Retinal pigment epithelial cell (primary cell): ENCODE results near the gene RCE1.
A peak's percentile ranks its signal among the peaks of the same experiment; 100 is the strongest.
"Not testable (repeated sequence)": the region's sequence is repeated elsewhere in the genome, so short reads cannot be mapped to it uniquely, and the experiment has no call there.

Source experiments
- DNase-seq: peaks from one replicate; pipeline ENCODE4 v3.0.0-alpha.2; 2010; ENCODE audit warnings: low read depth
- H3K4me3 ChIP-seq: 2 replicates; pipeline ENCODE4 v1.5.1; 2011; ENCODE audit warnings: mild to moderate bottlenecking, low read length, control low read depth, moderate library complexity
- TF ChIP-seq, protein P1 (sequence below): conservative IDR thresholded peaks from 2 replicates; pipeline ENCODE4 v1.5.1; 2011; ENCODE audit warnings: low read depth, low read length, control low read depth, inconsistent platforms

Gene RCE1

GRCh38 chr11:66818231-66818955 lies 24.8 kb upstream of the RCE1 start:
- H3K4me3 ChIP-seq, result no peak overlapping the region
- TF ChIP-seq, protein P1, sequence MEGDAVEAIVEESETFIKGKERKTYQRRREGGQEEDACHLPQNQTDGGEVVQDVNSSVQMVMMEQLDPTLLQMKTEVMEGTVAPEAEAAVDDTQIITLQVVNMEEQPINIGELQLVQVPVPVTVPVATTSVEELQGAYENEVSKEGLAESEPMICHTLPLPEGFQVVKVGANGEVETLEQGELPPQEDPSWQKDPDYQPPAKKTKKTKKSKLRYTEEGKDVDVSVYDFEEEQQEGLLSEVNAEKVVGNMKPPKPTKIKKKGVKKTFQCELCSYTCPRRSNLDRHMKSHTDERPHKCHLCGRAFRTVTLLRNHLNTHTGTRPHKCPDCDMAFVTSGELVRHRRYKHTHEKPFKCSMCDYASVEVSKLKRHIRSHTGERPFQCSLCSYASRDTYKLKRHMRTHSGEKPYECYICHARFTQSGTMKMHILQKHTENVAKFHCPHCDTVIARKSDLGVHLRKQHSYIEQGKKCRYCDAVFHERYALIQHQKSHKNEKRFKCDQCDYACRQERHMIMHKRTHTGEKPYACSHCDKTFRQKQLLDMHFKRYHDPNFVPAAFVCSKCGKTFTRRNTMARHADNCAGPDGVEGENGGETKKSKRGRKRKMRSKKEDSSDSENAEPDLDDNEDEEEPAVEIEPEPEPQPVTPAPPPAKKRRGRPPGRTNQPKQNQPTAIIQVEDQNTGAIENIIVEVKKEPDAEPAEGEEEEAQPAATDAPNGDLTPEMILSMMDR, result no peak
- DNase-seq, result peak; percentile 25

GRCh38 chr11:66820381-66820780 lies 22.9 kb upstream of the RCE1 start:
- TF ChIP-seq, protein P1, result no peak
- DNase-seq, result no peak
- H3K4me3 ChIP-seq, result no peak overlapping the region

GRCh38 chr11:66820901-66821300 lies 22.3 kb upstream of the RCE1 start:
- no peak overlapping the region for H3K4me3 ChIP-seq
- TF ChIP-seq, protein P1, result no peak
- no peak for DNase-seq

- TF ChIP-seq, protein P1, result no peak
- DNase-seq, result no peak
- no peak overlapping the region for H3K4me3 ChIP-seq
These were observed 19.5 kb upstream of the RCE1 start for GRCh38 chr11:66823700-66824099.

- H3K4me3 ChIP-seq, result not testable (repeated sequence)
These were observed 18.7 kb upstream of the RCE1 start for GRCh38 chr11:66824573-66824972.

GRCh38 chr11:66834539-66834845 lies 8.7 kb upstream of the RCE1 start:
- no peak for DNase-seq
- TF ChIP-seq, protein P1, result no peak
- no peak overlapping the region for H3K4me3 ChIP-seq

More at GRCh38 chr11:66824573-66824972, 18.7 kb upstream of the RCE1 start:
- not testable (repeated sequence) for DNase-seq

GRCh38 chr11:66834943-66835342 lies 8.3 kb upstream of the RCE1 start:
- TF ChIP-seq, protein P1, result no peak
- no peak overlapping the region for H3K4me3 ChIP-seq
- DNase-seq, result no peak
